Measurements from ENCODE around the gene EXD1.

DNA sequence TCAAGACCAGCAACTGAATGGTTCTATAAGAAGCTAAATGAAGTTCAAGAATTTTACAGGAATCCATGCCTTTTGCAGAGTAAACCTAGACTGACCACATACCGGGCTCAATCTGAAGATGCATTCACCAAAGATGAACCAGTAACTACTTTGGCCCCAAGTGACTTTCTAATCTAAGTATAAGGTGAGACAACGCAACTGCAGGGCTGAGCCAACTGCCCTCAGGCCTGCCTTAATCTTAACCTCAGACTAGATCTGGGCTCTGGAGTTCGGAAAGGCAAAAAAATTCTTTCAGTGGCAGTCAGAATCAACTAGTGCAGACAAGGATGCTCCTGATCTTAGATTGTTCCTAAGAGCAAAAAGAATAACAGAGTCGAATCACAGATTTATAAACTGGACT, 48.3 kb downstream of the EXD1 start:
- TF ChIP-seq, protein P1, sequence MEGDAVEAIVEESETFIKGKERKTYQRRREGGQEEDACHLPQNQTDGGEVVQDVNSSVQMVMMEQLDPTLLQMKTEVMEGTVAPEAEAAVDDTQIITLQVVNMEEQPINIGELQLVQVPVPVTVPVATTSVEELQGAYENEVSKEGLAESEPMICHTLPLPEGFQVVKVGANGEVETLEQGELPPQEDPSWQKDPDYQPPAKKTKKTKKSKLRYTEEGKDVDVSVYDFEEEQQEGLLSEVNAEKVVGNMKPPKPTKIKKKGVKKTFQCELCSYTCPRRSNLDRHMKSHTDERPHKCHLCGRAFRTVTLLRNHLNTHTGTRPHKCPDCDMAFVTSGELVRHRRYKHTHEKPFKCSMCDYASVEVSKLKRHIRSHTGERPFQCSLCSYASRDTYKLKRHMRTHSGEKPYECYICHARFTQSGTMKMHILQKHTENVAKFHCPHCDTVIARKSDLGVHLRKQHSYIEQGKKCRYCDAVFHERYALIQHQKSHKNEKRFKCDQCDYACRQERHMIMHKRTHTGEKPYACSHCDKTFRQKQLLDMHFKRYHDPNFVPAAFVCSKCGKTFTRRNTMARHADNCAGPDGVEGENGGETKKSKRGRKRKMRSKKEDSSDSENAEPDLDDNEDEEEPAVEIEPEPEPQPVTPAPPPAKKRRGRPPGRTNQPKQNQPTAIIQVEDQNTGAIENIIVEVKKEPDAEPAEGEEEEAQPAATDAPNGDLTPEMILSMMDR (IDR thresholded peaks at IDR 0.05 in 8 of 11, conservative IDR thresholded peaks at IDR 0.05 in 3 of 11), result no peak
- no peak for TF ChIP-seq POLR2A (IDR thresholded peaks at IDR 0.05)
- TF ChIP-seq POLR2AphosphoS5 (IDR thresholded peaks at IDR 0.05), result no peak

All from spleen (tissue), 7 donors.